ENCODE results near the gene CSF2. TPM values are rescaled to one million over a fixed set of nuclear protein-coding genes. Genes with fewer than 3 reads are reported as not detected.

CSF2 gene
- total RNA-seq, 1 experiment from 2014 or later = 0.30 TPM

GRCh38 chr5:132050136-132050535 lies 23.5 kb upstream of the CSF2 start:
- H3K9me2 ChIP-seq (ENCODE audit: insufficient read depth) = no peaks in the 10 kb centered on the region
- ChIA-PET CTCF (no interaction called here), POLR2A (no interaction called here), RAD21 (ENCODE audit: low non-redundant PET in 1 of 2, low total read pairs in 2 of 2, uncharacterized antibody in 2 of 2, unreplicated experiment in 2 of 2) (no interaction called here)
- H3K36me3 ChIP-seq (ENCODE audit: control insufficient read depth in 1 of 2, insufficient read depth in 2 of 2, low read length in 2 of 2) = no peaks in the 10 kb centered on the region
- no peaks in the 10 kb centered on the region for H3K27me3 ChIP-seq (ENCODE audit: insufficient read depth, low read length)
- no peak overlapping the region for H2AFZ ChIP-seq (ENCODE audit: low read depth, low read length, poor library complexity, severe bottlenecking)
- TF ChIP-seq ZBTB33 (IDR thresholded peaks at IDR 0.05; ENCODE audit: extremely low read depth, insufficient replicate concordance, low read length) = no peak
- TF ChIP-seq ZFX (IDR thresholded peaks at IDR 0.05) = no peak
- TF ChIP-seq SRF (IDR thresholded peaks at IDR 0.05; ENCODE audit: low read depth) = no peak
- no peak overlapping the region for H3K27ac ChIP-seq (ENCODE audit: low read depth, low read length)
- H3K4me2 ChIP-seq (ENCODE audit: low read length) = no peak overlapping the region
- H3K9ac ChIP-seq (ENCODE audit: low read length) = no peak overlapping the region
- H4K20me1 ChIP-seq (ENCODE audit: insufficient read depth) = no peaks in the 10 kb centered on the region
- H3K4me3 ChIP-seq (replicated peaks in 1 of 2; ENCODE audit: low read depth in 1 of 2, low read length in 2 of 2) = no peak overlapping the region
- ATAC-seq (no peak), DNase-seq (ENCODE audit: low read depth, low spot score) (no peak)
- BruUV-seq (replicated peaks) = no TSS peak
- no peaks in the 10 kb centered on the region for H3K79me2 ChIP-seq (ENCODE audit: insufficient read depth, low read length)
- H3K4me1 ChIP-seq (ENCODE audit: control insufficient read depth in 1 of 2, insufficient read depth in 2 of 2, low read length in 2 of 2) = no peaks in the 10 kb centered on the region
- intact Hi-C loops (cut with micrococcal nuclease) = no loop called here
- no peaks in the 10 kb centered on the region for H3K9me3 ChIP-seq (ENCODE audit: control insufficient read depth in 1 of 2, insufficient read depth in 1 of 2, low read depth in 1 of 2, low read length in 2 of 2)

GRCh38 chr5:132050661-132051552 lies 22.7 kb upstream of the CSF2 start:
- intact Hi-C loops (cut with micrococcal nuclease) = no loop called here
- ChIA-PET POLR2A (no interaction called here), CTCF (no interaction called here), RAD21 (ENCODE audit: low non-redundant PET in 1 of 2, low total read pairs in 2 of 2, uncharacterized antibody in 2 of 2, unreplicated experiment in 2 of 2) (no interaction called here)
- Histone ChIP-seq H2AFZ (ENCODE audit: low read depth, low read length, poor library complexity, severe bottlenecking) (no peak overlapping the region), H3K4me1 (ENCODE audit: control insufficient read depth in 1 of 2, insufficient read depth in 2 of 2, low read length in 2 of 2) (no peaks in the 10 kb centered on the region), H3K4me3 (replicated peaks in 1 of 2; ENCODE audit: low read depth in 1 of 2, low read length in 2 of 2) (no peak overlapping the region), H3K36me3 (ENCODE audit: control insufficient read depth in 1 of 2, insufficient read depth in 2 of 2, low read length in 2 of 2) (no peaks in the 10 kb centered on the region), H3K9me3 (ENCODE audit: control insufficient read depth in 1 of 2, insufficient read depth in 1 of 2, low read depth in 1 of 2, low read length in 2 of 2) (no peaks in the 10 kb centered on the region), H3K27me3 (ENCODE audit: insufficient read depth, low read length) (no peaks in the 10 kb centered on the region), H3K9me2 (ENCODE audit: insufficient read depth) (no peaks in the 10 kb centered on the region), H3K4me2 (ENCODE audit: low read length) (no peak overlapping the region), H4K20me1 (ENCODE audit: insufficient read depth) (no peaks in the 10 kb centered on the region), H3K9ac (ENCODE audit: low read length) (no peak overlapping the region), H3K79me2 (ENCODE audit: insufficient read depth, low read length) (no peaks in the 10 kb centered on the region), H3K27ac (ENCODE audit: low read depth, low read length) (no peak overlapping the region)
- no peak for ATAC-seq
- no TSS peak for BruUV-seq (replicated peaks)
- no peak for DNase-seq (ENCODE audit: low read depth, low spot score)
- no peak for TF ChIP-seq FOSL1 (IDR thresholded peaks at IDR 0.05; ENCODE audit: low read depth)
- TF ChIP-seq ZFX (IDR thresholded peaks at IDR 0.05) = no peak
- TF ChIP-seq JUND (IDR thresholded peaks at IDR 0.05) = no peak
- TF ChIP-seq SP1 (IDR thresholded peaks at IDR 0.05; ENCODE audit: low read depth) = no peak
- TF ChIP-seq EZH2 (IDR thresholded peaks at IDR 0.05) = no peak
- TF ChIP-seq EZH2phosphoT487 (IDR thresholded peaks at IDR 0.05; ENCODE audit: borderline replicate concordance) = no peak
- TF ChIP-seq ZNF274 (IDR thresholded peaks at IDR 0.05; ENCODE audit: low read depth, low read length) = no peak
- TF ChIP-seq MAX (IDR thresholded peaks at IDR 0.05) = no peak
- no peak for TF ChIP-seq RAD21 (IDR thresholded peaks at IDR 0.05; ENCODE audit: low read depth)
- no peak for TF ChIP-seq ZBTB33 (IDR thresholded peaks at IDR 0.05; ENCODE audit: extremely low read depth, insufficient replicate concordance, low read length)
- no peak for TF ChIP-seq SRF (IDR thresholded peaks at IDR 0.05; ENCODE audit: low read depth)
- TF ChIP-seq POLR2AphosphoS5 (IDR thresholded peaks at IDR 0.05; ENCODE audit: low read depth, low read length) = no peak
- no peak for TF ChIP-seq CEBPB (IDR thresholded peaks at IDR 0.05; ENCODE audit: low read depth)

Data from HCT116 (cell line).